H9 (cell line): ENCODE data around the gene STAB1. TPM values are rescaled to one million over a fixed set of nuclear protein-coding genes. Genes with fewer than 3 reads are reported as not detected.

Source experiments
- DNase-seq: peaks from one replicate; pipeline ENCODE4 v3.0.0-alpha.2; 2017
- H2AFZ ChIP-seq: one replicate; pipeline ENCODE4 v1.6.1; 2013; ENCODE audit warnings: mild to moderate bottlenecking, low read length, control low read depth, moderate library complexity
- H2AK5ac ChIP-seq: 2 replicates; pipeline ENCODE4 v1.6.1; 2013; ENCODE audit warnings: low read length, control low read depth, mixed read lengths; ENCODE audit not compliant: insufficient read length
- H2BK120ac ChIP-seq: one replicate; pipeline ENCODE4 v1.6.1; 2013; ENCODE audit warnings: low read depth, mild to moderate bottlenecking, low read length, control low read depth, inconsistent platforms; ENCODE audit not compliant: poor library complexity, severe bottlenecking
- H2BK12ac ChIP-seq: 2 replicates; pipeline ENCODE4 v1.6.1; 2013; ENCODE audit warnings: low read length, control low read depth, mixed read lengths, low read depth; ENCODE audit not compliant: insufficient read length
- H2BK15ac ChIP-seq: 2 replicates; pipeline ENCODE4 v1.6.1; 2013; ENCODE audit warnings: low read depth, low read length, control low read depth
- H2BK20ac ChIP-seq: one replicate; pipeline ENCODE4 v1.6.1; 2013; ENCODE audit warnings: low read depth, mild to moderate bottlenecking, low read length, control low read depth, inconsistent platforms; ENCODE audit not compliant: poor library complexity, severe bottlenecking
- H2BK5ac ChIP-seq: 2 replicates; pipeline ENCODE4 v1.6.1; 2013; ENCODE audit warnings: low read length, control low read depth, mixed read lengths; ENCODE audit not compliant: insufficient read length
- H3K14ac ChIP-seq: 2 replicates; pipeline ENCODE4 v1.6.1; 2013; ENCODE audit warnings: low read length, control low read depth; ENCODE audit not compliant: insufficient read depth
- H3K18ac ChIP-seq: 2 replicates; pipeline ENCODE4 v1.6.1; 2013; ENCODE audit warnings: low read depth, mild to moderate bottlenecking, mixed read lengths, low read length, control low read depth; ENCODE audit not compliant: insufficient read length
- H3K23ac ChIP-seq: 2 replicates; pipeline ENCODE4 v1.6.1; 2013; ENCODE audit warnings: low read length, control low read depth, mixed read lengths, low read depth; ENCODE audit not compliant: insufficient read length
- H3K23me2 ChIP-seq: 2 replicates; pipeline ENCODE4 v1.6.1; 2013; ENCODE audit warnings: low read depth, mild to moderate bottlenecking, mixed read lengths, low read length, control low read depth; ENCODE audit not compliant: insufficient read length, poor library complexity, severe bottlenecking
- H3K27ac ChIP-seq: 2 replicates; pipeline ENCODE4 v1.5.1; 2013; ENCODE audit warnings: low read length, control low read depth, mixed read lengths, low read depth; ENCODE audit not compliant: insufficient read length
- H3K27me3 ChIP-seq: 2 replicates; pipeline ENCODE4 v1.6.1; 2013; ENCODE audit warnings: low read length, control low read depth, inconsistent platforms; ENCODE audit not compliant: insufficient read depth
- H3K4ac ChIP-seq: 2 replicates; pipeline ENCODE4 v1.6.1; 2013; ENCODE audit warnings: low read depth, mild to moderate bottlenecking, control low read depth, inconsistent platforms, low read length, moderate library complexity
- H3K4me1 ChIP-seq: 2 replicates; pipeline ENCODE4 v1.6.1; 2013; ENCODE audit warnings: low read length, control low read depth, inconsistent platforms; ENCODE audit not compliant: insufficient read depth
- H3K4me2 ChIP-seq: 2 replicates; pipeline ENCODE4 v1.6.1; 2013; ENCODE audit warnings: low read length, control low read depth, mixed read lengths; ENCODE audit not compliant: insufficient read length, insufficient read depth
- H3K56ac ChIP-seq: 2 replicates; pipeline ENCODE4 v1.6.1; 2013; ENCODE audit warnings: low read depth, mild to moderate bottlenecking, mixed read lengths, low read length, control low read depth; ENCODE audit not compliant: insufficient read length
- H3K79me1 ChIP-seq: 2 replicates; pipeline ENCODE4 v1.6.1; 2013; ENCODE audit warnings: low read depth, mild to moderate bottlenecking, moderate library complexity, low read length, control low read depth, inconsistent platforms; ENCODE audit not compliant: insufficient read depth, poor library complexity, severe bottlenecking
- H3K79me2 ChIP-seq: 2 replicates; pipeline ENCODE4 v1.6.1; 2013; ENCODE audit warnings: low read length, control low read depth, inconsistent platforms; ENCODE audit not compliant: insufficient read depth
- H3K9ac ChIP-seq: 2 replicates; pipeline ENCODE4 v1.6.1; 2013; ENCODE audit warnings: low read length, control low read depth, mixed read lengths; ENCODE audit not compliant: insufficient read length; ENCODE audit errors: extremely low read depth
- H3K9me3 ChIP-seq: one replicate; pipeline ENCODE4 v1.6.1; 2013; ENCODE audit warnings: low read depth, low read length, inconsistent platforms; ENCODE audit not compliant: control insufficient read depth
- H3T11ph ChIP-seq: one replicate; pipeline ENCODE4 v1.6.1; 2013; ENCODE audit warnings: mild to moderate bottlenecking, low read length, control low read depth, inconsistent platforms
- H4K20me1 ChIP-seq: one replicate; pipeline ENCODE4 v1.6.1; 2013; ENCODE audit not compliant: control insufficient read depth, insufficient read length, insufficient read depth
- H4K5ac ChIP-seq: 2 replicates; pipeline ENCODE4 v1.6.1; 2013; ENCODE audit warnings: low read depth, mild to moderate bottlenecking, mixed read lengths, low read length, control low read depth; ENCODE audit not compliant: insufficient read length
- H4K8ac ChIP-seq: replicated peaks from 2 replicates; pipeline ENCODE4 v1.6.1; 2013; ENCODE audit warnings: low read length, control low read depth, mixed read lengths, low read depth; ENCODE audit not compliant: insufficient read length
- H4K91ac ChIP-seq: 2 replicates; pipeline ENCODE4 v1.6.1; 2013; ENCODE audit warnings: low read depth, mild to moderate bottlenecking, moderate library complexity, mixed read lengths, low read length, control low read depth; ENCODE audit not compliant: insufficient read length
- H3K27ac Mint-ChIP-seq, 3 experiments: 2 replicates in 2 of 3; 3 replicates in 1 of 3; pipeline ENCODE4 v1.8.0; 2020 to 2021; ENCODE audit warnings: mixed read lengths in 3 of 3, mild to moderate bottlenecking in 1 of 3, moderate library complexity in 1 of 3
- H3K27me3 Mint-ChIP-seq: 2 replicates; pipeline ENCODE4 v1.8.0; 2021; ENCODE audit warnings: low read depth, mild to moderate bottlenecking, moderate library complexity, mixed read lengths
- H3K36me3 Mint-ChIP-seq, 3 experiments: 2 replicates in 2 of 3; 3 replicates in 1 of 3; pipeline ENCODE4 v1.8.0; 2020 to 2021; ENCODE audit warnings: low read depth in 3 of 3, mixed read lengths in 3 of 3; ENCODE audit not compliant: insufficient read depth in 1 of 3
- H3K4me1 Mint-ChIP-seq, 2 experiments: 2 replicates each; pipeline ENCODE4 v1.8.0; 2020; ENCODE audit warnings: mixed read lengths in 2 of 2
- H3K4me3 Mint-ChIP-seq, 2 experiments: 2 replicates in 1 of 2; 3 replicates in 1 of 2; pipeline ENCODE4 v1.8.0; 2020 to 2021; ENCODE audit warnings: mild to moderate bottlenecking in 2 of 2, mixed read lengths in 2 of 2, moderate library complexity in 1 of 2
- H3K9me3 Mint-ChIP-seq, 2 experiments: 2 replicates in 1 of 2; 3 replicates in 1 of 2; pipeline ENCODE4 v1.8.0; 2020; ENCODE audit warnings: mild to moderate bottlenecking in 2 of 2, mixed read lengths in 2 of 2, moderate library complexity in 1 of 2
- WGBS: extraction: QIAGEN DNeasy Blood & Tissue Kit; methylation state at CpG from one replicate; pipeline ENCODE4 v1.1.7; 2013; ENCODE audit warnings: missing lambda C conversion rate, low lambda C conversion rate, mixed read lengths; ENCODE audit not compliant: insufficient read length; ENCODE audit errors: extremely low coverage; 5-methylcytosine and 5-hydroxymethylcytosine counted together
- total RNA-seq: library from RNA; stranded (reverse); gene quantifications from 2 replicates; pipeline ENCODE4 v1.2.1, GENCODE V29; 2021
- TF ChIP-seq, protein P1 (sequence below): fragments of 200-600 bp; sonication (generic); conservative IDR thresholded peaks from 3 replicates; pipeline ENCODE4 v1.8.0; 2021; ENCODE audit warnings: antibody characterized with exemption, mild to moderate bottlenecking

Gene STAB1
- total RNA-seq, 1 experiment from 2014 or later: 1.5 TPM

DNA sequence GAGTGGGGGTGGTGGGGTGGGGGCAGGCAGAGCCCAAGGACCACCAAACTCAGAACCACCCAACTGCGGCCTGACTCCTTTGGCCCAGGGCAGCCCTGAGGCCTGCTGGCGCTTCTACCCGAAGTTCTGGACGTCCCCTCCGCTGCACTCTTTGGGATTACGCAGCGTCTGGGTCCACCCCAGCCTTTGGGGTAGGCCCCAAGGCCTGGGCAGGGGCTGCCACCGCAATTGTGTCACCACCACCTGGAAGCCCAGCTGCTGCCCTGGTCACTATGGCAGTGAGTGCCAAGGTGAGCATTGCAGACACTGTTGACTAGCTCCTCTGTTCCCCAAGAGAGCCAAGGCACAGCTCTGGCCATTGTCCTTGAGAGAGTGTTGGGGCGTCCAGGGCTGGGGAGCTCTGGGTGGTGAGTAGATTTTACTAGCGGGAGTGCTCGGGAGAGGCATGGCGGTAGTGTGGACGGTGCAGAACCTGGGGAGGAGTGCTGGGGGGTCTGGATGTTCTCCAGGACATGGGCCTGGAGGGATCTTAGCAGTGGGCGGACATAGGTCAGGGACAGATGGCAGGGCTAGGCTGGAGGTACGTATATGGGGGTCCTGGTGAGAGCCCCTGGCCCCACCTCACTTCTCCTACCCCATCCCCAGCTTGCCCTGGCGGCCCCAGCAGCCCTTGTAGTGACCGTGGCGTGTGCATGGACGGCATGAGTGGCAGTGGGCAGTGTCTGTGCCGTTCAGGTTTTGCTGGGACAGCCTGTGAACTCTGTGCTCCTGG lies 25.8 kb downstream of the STAB1 start:
- Histone ChIP-seq H3K4me1 (no peaks in the 10 kb centered on the region), H3K14ac (no peak overlapping the region), H4K20me1 (peaks cover 3% of the 10 kb centered on the region), H3K23me2 (no peaks in the 10 kb centered on the region), H3K79me2 (no peaks in the 10 kb centered on the region), H4K8ac (no peak overlapping the region), H4K5ac (no peak overlapping the region), H2BK20ac (no peak overlapping the region), H3K23ac (no peak overlapping the region), H4K91ac (no peak overlapping the region), H3K4ac (no peak overlapping the region), H3T11ph (no peak overlapping the region), H3K56ac (no peak overlapping the region), H3K18ac (no peak overlapping the region), H2BK15ac (no peak overlapping the region), H2AK5ac (no peak overlapping the region), H2BK5ac (no peak overlapping the region), H3K79me1 (no peaks in the 10 kb centered on the region), H3K9ac (no peak overlapping the region), H3K27ac (no peak overlapping the region), H3K9me3 (no peaks in the 10 kb centered on the region), H2BK120ac (no peak overlapping the region), H3K4me2 (no peak overlapping the region), H2AFZ (no peak overlapping the region), H3K27me3 (no peaks in the 10 kb centered on the region), H2BK12ac (no peak overlapping the region)
- DNase-seq: no peak
- TF ChIP-seq, protein P1, sequence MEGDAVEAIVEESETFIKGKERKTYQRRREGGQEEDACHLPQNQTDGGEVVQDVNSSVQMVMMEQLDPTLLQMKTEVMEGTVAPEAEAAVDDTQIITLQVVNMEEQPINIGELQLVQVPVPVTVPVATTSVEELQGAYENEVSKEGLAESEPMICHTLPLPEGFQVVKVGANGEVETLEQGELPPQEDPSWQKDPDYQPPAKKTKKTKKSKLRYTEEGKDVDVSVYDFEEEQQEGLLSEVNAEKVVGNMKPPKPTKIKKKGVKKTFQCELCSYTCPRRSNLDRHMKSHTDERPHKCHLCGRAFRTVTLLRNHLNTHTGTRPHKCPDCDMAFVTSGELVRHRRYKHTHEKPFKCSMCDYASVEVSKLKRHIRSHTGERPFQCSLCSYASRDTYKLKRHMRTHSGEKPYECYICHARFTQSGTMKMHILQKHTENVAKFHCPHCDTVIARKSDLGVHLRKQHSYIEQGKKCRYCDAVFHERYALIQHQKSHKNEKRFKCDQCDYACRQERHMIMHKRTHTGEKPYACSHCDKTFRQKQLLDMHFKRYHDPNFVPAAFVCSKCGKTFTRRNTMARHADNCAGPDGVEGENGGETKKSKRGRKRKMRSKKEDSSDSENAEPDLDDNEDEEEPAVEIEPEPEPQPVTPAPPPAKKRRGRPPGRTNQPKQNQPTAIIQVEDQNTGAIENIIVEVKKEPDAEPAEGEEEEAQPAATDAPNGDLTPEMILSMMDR: no peak
- no CpG with 5 or more reads among the region's 20 CpGs for WGBS
- Mint-ChIP-seq H3K27me3 (peaks cover 2% of the 10 kb centered on the region), H3K27ac (peak overlapping the region in 1 of 3 experiments; percentile 35; a peak in 3 of 7 replicates), H3K4me1 (peaks cover 6 to 7% of the 10 kb centered on the region in 2 experiments; a peak in 3 of 4 replicates), H3K36me3 (peaks cover 9 to 25% (median 20%) of the 10 kb centered on the region in 3 experiments; a peak in 6 of 7 replicates), H3K4me3 (no peak overlapping the region), H3K9me3 (no peaks in the 10 kb centered on the region)
